HepG2 (cell line): Measurements from ENCODE around the gene STEAP3.

Experiments used
- BRCA1 ChIP-seq: sonication (generic); formaldehyde crosslinking; IDR thresholded peaks from 2 replicates; pipeline ENCODE4 v1.4.0; 2020; ENCODE audit warnings: missing genetic modification reagents
- CTCF ChIP-seq: sonication (generic); formaldehyde crosslinking; IDR thresholded peaks from 2 replicates; pipeline ENCODE4 v1.5.0; 2020; ENCODE audit warnings: mild to moderate bottlenecking, missing genetic modification reagents, moderate library complexity
- DPF2 ChIP-seq: sonication (generic); formaldehyde crosslinking; IDR thresholded peaks from 2 replicates; pipeline ENCODE4 v1.4.0; 2020; ENCODE audit warnings: mild to moderate bottlenecking, low read depth, missing genetic modification reagents, borderline replicate concordance
- MAX ChIP-seq: IDR thresholded peaks from 2 replicates; pipeline ENCODE4 v1.6.1; 2012; ENCODE audit warnings: inconsistent platforms
- NR0B2 ChIP-seq: sonication (generic); formaldehyde crosslinking; IDR thresholded peaks from 2 replicates; pipeline ENCODE4 v1.4.0; 2020; ENCODE audit warnings: mild to moderate bottlenecking, missing genetic modification reagents
- NR3C1 ChIP-seq: sonication (generic); formaldehyde crosslinking; IDR thresholded peaks from 2 replicates; pipeline ENCODE4 v1.4.0; 2020; ENCODE audit warnings: missing genetic modification reagents
- POLR2AphosphoS5 ChIP-seq: IDR thresholded peaks from 2 replicates; pipeline ENCODE4 v1.6.1; 2012; ENCODE audit warnings: low read depth, low read length
- SMARCE1 ChIP-seq: fragments of 450-650 bp; IDR thresholded peaks from 2 replicates; pipeline ENCODE4 v1.6.1; 2017; ENCODE audit warnings: borderline replicate concordance
- SOX6 ChIP-seq, 2 experiments: fragments of 450-650 bp in 1 of 2; sonication (generic) in 1 of 2; formaldehyde crosslinking in 1 of 2; IDR thresholded peaks; 2 replicates each; pipeline versions ENCODE4 v1.4.0 to v1.6.1; 2017 to 2020; ENCODE audit warnings: antibody characterized with exemption in 1 of 2, mild to moderate bottlenecking in 1 of 2, missing genetic modification reagents in 1 of 2
- ZNF362 ChIP-seq: sonication (generic); formaldehyde crosslinking; IDR thresholded peaks from 2 replicates; pipeline ENCODE4 v1.4.0; 2020; ENCODE audit warnings: missing genetic modification reagents, mild to moderate bottlenecking, borderline replicate concordance

GRCh38 chr2:119249855-119250717 is 26.5 kb downstream of the STEAP3 start:
- TF ChIP-seq BRCA1 (CRISPR knock-in tag) = no peak
- TF ChIP-seq CTCF (CRISPR knock-in tag) = no peak
- no peak for TF ChIP-seq ZNF362 (CRISPR knock-in tag)
- TF ChIP-seq SMARCE1 = no peak
- no peak for TF ChIP-seq MAX
- TF ChIP-seq NR0B2 (CRISPR knock-in tag) = no peak
- TF ChIP-seq SOX6 (IDR thresholded peaks at IDR 0.05) = no peak
- TF ChIP-seq SOX6 (CRISPR knock-in tag; IDR thresholded peaks at IDR 0.05) = no peak
- no peak for TF ChIP-seq NR3C1 (CRISPR knock-in tag)
- TF ChIP-seq DPF2 = no peak
- no peak for TF ChIP-seq POLR2AphosphoS5
